HG02970 (cell line): ENCODE measurements around the gene CERK.
"Not testable (repeated sequence)": the region's sequence is repeated elsewhere in the genome, so short reads cannot be mapped to it uniquely, and the experiment has no call there.

ENCODE experiments used
- ATAC-seq: cut with Tn5 transposase; IDR thresholded peaks from one replicate; pipeline ENCODE4 v1.9.1; 2021; ENCODE audit warnings: mild to moderate bottlenecking, moderate library complexity, moderate number of reproducible peaks; ENCODE audit not compliant: unreplicated experiment, low FRiP score

Gene CERK

GRCh38 chr22:46653596-46653995, 84.5 kb downstream of the CERK start:
- no peak for ATAC-seq

- ATAC-seq = no peak
Measured at GRCh38 chr22:46652847-46653331, 85.2 kb downstream of the CERK start.

GRCh38 chr22:46652081-46652846, 85.8 kb downstream of the CERK start:
- no peak for ATAC-seq

DNA sequence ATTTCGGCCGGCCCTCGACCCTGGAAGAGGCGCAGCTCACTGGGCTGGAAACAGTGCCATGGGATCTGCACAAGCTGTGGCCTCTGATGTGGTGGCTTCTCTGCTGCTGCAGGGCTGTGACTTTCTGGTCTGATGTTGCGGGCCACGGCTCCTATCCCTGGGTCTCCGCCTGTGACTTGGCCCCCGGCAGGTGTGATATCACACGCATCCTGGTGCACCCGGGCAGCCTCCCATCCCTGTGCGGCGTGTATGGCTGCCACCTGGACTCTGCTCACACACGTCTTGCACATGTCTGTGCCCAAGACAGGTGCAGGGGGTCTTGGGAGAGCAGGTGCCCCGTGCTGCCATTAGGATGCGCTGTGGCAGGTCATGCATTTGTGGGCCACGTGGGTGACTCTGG, 86.7 kb downstream of the CERK start:
- no peak for ATAC-seq

DNA sequence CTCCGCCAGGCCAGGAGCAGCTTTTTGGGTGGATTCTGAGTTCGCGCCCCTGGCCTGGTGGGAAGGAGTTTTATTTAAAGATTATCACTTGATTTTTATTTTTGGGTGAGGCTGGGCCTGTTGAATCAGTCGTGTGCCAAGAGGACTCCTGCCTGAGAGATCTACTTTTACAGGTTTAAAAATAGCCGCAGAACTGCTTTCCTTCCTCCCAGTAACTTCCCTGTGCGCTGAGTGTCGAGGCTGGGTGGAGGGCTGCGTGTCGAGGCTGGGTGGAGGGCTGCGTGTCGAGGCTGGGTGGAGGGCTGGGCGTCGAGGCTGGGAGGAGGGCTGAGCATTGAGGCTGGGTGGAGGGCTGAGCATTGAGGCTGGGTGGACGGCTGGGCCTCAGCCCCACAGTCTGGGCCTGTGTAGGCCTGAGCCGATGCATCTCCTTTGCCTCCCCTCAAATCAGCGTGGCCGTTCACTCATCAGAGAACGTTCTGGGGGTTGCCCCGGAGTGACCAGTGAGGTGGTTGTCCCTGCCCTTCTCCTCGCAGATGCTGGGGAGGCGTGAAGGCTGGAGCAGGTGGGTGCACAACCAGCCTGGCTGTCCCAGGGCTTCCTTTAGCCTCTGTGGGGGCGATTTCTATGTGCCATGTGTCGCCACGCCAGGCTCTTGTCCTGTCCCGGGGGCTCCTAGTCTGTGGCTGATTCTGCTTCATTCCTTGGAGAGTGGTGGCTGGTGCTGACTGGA, 87.8 kb downstream of the CERK start:
- no peak for ATAC-seq

DNA sequence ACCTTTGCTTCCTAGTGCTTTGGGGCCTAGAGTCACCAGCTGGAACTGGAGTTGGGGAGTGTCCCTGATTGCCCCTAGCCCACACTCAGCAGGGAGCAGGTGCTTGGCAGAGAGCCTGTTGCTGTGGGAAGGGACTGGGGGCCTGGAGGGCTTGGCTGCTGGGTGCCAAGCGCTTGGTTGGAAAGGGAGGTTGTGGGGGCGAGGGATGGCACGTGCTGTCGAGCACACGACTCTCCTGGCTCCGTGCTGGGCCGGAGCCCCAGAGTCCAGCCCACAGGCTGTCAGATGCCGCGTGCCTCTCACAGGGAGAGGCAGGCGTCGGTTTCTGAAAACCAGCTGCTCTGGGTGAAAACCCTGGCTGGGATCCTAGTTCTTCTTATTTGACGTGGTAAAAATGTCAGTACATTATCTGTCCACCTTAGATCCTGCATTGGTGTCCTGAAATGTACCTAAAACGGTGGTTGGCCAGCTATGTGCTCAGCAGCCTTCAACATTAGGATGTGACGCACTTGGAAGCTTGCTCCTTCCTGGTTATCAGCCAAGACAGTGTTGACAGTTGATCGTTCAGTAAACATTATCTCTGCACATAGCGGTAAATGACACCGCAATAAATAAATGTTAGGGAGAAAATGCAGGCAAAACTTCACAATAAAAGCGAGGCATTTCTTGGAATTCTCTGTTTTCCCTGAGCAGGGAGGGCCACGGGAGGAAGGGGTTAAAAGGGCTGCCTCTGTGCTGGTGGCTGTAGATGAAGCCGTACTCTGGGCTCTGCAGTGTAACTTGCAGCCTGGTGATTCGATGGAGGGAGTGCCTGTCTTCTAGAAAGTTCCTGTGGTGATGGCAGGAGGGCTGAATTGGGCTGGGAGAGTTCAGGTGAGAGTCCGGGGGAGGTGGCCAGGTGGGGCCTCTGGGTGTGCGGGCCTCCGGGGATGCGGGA, 88.6 kb downstream of the CERK start:
- no peak for ATAC-seq

GRCh38 chr22:46648225-46648820, 89.7 kb downstream of the CERK start:
- not testable (repeated sequence) for ATAC-seq

DNA sequence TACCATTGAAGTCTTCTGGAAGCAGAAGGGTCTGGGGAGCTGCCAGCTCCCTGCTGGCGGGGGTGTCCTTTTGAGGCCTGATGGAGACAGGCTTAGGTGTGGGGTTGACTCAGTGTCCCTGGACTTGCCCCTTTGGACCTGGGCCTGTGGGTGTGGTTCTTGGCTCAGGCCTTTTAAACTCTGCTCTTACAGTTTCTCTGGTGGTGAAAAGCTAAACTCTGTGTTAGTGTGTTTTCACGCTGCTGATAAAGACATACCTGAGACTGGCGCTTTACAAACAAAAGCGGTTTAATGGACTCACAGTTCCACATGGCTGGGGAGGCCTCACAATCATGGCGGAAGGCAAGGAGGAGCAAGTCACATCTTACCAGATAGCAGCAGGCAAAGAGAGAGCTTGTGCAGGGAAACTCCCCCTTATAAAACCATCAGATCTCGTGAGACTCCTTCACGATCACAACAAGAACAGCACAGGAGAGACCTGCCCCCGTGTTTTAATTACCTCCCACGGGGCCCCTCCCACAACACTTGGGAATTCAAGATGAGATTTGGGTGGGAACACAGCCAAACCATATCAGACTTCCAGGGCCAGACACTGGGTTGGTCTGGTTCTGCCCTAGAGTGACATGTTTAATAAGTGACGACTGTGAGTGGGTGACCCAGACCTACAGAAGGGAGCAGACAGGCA, 91.4 kb downstream of the CERK start:
- no peak for ATAC-seq

DNA sequence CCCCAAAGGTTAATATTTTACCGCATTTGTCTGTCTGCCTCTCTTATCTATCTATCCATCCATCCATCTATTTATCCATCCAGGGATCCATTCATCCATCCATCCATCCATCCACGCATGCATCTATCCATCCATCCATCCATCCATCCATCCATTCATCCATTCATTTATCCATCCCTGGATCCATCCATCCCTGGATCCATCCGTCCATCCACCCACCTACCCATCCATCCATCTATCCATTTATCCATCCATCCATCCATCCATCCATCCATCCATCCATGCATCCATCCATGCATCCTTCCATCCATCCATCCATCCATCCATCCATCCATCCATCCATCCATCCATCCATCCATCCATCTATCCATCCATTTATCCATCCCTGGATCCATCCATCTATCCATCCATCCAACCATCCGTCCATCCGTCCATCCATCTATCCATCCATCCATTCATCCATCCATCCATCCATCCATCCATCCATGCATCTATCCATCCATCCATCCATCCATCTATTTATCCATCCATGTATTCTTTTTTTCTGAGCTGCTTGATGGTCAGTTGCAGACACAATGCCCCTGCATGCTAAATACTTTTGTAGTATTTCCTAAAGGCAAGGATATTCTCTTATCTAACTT, 95.1 kb downstream of the CERK start:
- ATAC-seq = not testable (repeated sequence)

DNA sequence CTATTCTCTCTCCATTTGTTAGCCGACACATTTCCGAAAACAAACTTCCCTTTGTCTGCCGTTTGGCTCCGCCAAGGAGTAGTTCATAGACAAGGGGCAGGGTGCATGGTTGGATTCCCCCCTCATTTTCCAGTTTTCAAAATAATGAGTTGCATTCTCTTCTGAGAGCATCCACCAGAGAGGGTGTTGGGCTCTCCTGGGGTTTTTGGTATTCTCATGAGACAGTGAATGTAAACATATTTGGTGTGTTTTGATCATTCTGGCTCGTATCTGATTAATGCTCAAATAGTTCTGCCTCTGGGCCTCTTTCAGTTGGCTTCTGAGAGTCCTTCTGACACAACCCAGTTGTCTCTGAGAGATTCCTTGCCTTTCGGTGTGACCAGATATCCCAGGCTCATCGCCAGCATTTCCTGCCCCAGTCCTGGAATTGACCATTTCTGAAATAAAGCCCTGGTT, 96.2 kb downstream of the CERK start:
- no peak for ATAC-seq

- ATAC-seq = no peak
Measured at GRCh38 chr22:46640293-46641055, 97.6 kb downstream of the CERK start.

DNA sequence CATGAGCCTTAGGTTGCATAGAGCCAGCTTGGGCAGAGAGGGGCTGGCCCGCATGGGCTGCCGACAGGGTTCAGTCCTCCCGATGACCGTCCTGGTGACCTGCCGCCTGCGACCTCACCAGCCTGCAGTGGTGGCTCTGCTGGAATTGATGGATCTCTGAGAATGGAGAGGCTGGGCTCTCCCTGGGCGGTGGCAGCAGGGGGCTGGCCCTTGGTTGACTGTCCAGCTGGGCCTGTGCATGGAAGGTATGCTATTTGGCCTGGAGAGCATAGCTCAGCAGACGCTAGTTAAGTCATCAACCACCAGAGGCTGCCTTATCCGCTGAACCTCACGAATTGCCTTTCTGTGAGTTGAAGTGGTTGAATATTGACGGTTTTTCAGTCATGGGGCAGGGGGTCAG, 98.2 kb downstream of the CERK start:
- no peak for ATAC-seq

DNA sequence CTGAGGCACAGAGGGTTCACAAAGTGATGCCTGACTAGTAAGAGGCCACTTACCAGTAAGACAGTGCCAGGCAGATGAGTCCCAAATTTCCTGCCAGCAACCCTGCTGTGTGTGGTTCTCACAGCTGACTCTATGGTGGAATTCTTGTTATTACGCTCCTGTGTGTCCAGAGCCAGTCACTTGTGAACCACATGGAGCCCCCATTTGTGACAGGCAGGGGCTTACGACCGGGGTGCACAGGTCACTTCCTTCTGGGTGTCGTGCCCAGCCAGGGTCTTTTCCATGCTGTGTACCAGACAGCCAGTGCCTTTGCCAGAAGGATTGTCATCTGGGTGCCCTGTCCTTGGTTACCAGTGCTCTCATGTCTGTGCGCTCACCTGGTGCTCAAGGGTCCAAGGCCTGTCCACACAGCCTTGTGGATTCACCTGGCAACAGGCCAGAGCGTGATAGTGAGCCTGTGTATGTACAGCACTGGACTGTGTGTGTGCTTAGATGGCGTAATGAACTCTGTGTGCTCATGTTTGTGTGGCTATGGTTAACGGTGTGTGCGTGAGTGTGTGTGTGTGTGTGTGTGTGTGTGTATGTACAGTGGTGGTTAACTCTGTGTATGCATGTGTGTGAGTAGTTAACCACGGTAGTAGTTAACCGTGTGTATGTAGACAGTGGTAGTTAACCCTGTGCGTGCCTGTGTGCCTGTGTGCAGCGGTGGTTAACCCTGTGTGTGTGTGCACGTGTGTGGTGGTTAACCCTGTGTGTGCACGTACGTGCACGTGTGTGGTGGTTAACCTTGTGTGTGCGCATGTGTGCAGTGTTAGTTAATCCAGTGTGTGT, 99.2 kb downstream of the CERK start:
- no peak for ATAC-seq

GRCh38 chr22:46637711-46638600, 100.1 kb downstream of the CERK start:
- ATAC-seq = no peak

DNA sequence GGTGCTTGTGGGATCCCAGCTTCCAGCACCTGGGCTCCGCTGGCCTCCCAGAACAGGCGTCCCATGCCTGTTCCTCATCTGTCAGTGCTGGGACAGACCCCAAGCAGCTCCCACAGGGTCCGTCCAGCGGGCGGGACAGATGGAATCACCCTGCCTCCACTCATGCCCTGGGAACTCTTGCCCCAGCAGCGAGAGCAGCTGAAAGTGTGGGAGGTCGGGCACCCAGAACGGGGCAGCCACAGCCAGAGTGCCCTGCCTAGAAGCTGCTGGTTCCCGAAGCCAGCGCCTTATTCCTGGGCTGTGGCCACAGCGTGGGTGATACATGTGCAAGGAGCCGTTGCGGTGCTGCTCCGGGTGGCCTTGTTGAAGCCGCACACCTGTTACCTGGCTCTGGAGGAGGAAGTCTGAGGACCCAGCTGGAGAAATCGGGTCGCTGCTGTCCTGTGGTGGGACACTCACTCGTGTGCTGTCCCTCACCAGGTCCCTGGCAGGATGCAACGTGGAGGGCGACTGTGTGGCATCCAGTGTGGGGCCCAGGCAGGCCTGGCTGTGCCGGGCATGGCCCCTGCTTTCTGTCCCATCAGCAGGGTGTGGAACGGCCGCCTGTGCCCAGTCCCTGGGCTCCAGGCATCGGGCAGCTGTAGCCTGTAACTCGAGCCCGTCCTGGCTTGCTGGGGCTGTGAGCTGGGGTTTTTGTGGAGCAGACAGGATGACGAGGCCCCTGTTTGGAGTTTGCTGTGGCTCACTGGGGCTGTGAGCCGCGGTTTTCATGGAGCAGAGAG, 101.6 kb downstream of the CERK start:
- no peak for ATAC-seq

- no peak for ATAC-seq
Measured at GRCh38 chr22:46635756-46636155, 102.3 kb downstream of the CERK start.
